ENCODE results near the gene PTTG1.

Gene PTTG1

DNA sequence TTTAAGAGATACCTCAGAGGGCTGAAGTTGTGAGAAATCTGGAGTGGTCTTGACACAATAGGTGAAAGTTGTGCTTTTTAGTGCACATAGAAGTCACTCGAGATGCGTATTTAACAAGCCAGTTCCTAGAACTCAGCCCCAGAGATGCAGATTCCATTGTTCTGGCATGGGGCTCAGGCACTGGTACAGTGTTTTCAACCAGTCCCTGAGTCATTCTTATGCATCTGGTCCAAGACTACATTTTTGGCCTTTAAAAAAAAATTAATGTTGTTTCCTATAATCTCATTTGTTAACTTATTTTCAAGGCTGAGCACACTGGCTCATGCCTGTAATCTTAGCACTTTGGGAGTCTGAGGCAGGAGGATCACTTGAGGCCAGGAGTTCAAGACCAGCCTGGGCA lies 29.6 kb downstream of the PTTG1 start:
- TF ChIP-seq, protein P1, sequence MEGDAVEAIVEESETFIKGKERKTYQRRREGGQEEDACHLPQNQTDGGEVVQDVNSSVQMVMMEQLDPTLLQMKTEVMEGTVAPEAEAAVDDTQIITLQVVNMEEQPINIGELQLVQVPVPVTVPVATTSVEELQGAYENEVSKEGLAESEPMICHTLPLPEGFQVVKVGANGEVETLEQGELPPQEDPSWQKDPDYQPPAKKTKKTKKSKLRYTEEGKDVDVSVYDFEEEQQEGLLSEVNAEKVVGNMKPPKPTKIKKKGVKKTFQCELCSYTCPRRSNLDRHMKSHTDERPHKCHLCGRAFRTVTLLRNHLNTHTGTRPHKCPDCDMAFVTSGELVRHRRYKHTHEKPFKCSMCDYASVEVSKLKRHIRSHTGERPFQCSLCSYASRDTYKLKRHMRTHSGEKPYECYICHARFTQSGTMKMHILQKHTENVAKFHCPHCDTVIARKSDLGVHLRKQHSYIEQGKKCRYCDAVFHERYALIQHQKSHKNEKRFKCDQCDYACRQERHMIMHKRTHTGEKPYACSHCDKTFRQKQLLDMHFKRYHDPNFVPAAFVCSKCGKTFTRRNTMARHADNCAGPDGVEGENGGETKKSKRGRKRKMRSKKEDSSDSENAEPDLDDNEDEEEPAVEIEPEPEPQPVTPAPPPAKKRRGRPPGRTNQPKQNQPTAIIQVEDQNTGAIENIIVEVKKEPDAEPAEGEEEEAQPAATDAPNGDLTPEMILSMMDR (IDR thresholded peaks at IDR 0.05; ENCODE audit: low read depth, low read length): no peak
- no peaks in the 10 kb centered on the region for H3K4me1 ChIP-seq
- no peaks in the 10 kb centered on the region for H3K9me3 ChIP-seq
- no peaks in the 10 kb centered on the region for H3K36me3 ChIP-seq
- peaks cover 3% of the 10 kb centered on the region; the same call in 1 of the 2 replicates for H3K27me3 ChIP-seq
- no peak for DNase-seq
- H3K4me3 ChIP-seq (ENCODE audit: low read depth, low read length): no peak overlapping the region

DNA sequence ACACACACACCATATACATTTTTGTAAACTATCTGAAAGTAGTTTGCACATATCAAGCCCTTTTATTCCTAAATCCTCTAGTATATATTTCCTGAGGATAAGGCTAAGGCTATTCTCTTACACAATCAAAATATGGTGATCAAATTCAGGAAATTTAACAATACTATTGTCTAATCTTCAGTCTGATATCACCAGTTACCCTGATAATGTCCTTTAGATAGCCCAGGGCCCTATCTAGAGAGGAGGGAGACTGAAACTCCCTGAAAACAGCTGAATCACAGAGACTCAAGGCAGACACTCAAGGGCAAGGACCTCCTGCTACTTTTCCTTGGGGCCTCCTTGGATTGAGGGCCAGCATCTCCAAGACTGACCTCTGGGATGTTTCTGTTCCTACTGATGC lies 30.4 kb downstream of the PTTG1 start:
- no peak overlapping the region for H3K4me3 ChIP-seq (ENCODE audit: low read depth, low read length)
- peaks cover 6% of the 10 kb centered on the region; the same call in 1 of the 2 replicates for H3K27me3 ChIP-seq
- H3K36me3 ChIP-seq: no peaks in the 10 kb centered on the region
- no peaks in the 10 kb centered on the region for H3K4me1 ChIP-seq
- DNase-seq: no peak
- TF ChIP-seq, protein P1 (IDR thresholded peaks at IDR 0.05; ENCODE audit: low read depth, low read length): no peak
- H3K9me3 ChIP-seq: no peaks in the 10 kb centered on the region

DNA sequence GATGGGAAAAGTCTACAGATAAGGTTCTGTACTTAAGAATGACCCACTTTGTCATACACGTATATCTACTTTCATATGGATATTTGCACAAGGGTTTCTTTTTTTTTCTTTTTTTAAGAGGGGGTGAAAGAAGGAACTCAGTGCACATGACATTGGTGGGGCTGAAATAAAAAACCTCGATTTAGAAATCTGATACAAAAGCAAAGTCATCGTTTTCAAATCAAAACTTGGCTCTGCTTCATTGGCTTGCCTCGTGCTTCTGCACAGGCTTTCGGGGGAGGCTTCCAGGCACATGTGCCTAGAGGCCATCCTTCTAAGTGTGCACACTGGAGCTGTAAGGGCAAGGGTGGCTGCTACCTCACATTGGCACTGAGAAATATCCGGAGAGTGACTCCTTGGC lies 31.1 kb downstream of the PTTG1 start:
- Histone ChIP-seq H3K4me3 (ENCODE audit: low read depth, low read length) (no peak overlapping the region), H3K4me1 (no peaks in the 10 kb centered on the region), H3K27me3 (peaks cover 6% of the 10 kb centered on the region; the same call in 1 of the 2 replicates), H3K36me3 (no peaks in the 10 kb centered on the region), H3K9me3 (no peaks in the 10 kb centered on the region)
- TF ChIP-seq, protein P1 (IDR thresholded peaks at IDR 0.05; ENCODE audit: low read depth, low read length): no peak
- no peak for DNase-seq

DNA sequence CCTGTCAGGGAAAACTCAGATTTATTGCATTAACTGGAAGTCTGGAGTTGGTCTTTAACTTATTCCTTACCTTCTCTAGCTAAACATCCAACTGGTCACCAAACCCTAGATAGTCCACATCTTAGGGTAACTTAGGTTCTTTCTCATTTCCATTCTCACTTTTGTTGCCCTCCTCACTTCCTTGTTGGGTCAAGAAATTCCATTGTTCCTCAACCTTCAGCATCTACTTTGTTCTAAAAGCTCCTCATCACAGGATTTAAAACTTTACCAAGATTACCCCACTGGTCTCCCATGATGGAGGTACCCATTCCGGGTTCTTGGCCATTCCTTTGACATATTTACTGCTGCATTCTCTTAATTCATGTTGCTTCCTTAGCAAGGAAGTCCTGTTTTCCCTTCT lies 32.1 kb downstream of the PTTG1 start:
- Histone ChIP-seq H3K9me3 (no peaks in the 10 kb centered on the region), H3K4me3 (ENCODE audit: low read depth, low read length) (no peak overlapping the region), H3K4me1 (no peaks in the 10 kb centered on the region), H3K27me3 (peaks cover 6% of the 10 kb centered on the region; the same call in 1 of the 2 replicates), H3K36me3 (no peaks in the 10 kb centered on the region)
- no peak for DNase-seq
- TF ChIP-seq, protein P1 (IDR thresholded peaks at IDR 0.05; ENCODE audit: low read depth, low read length): no peak

DNA sequence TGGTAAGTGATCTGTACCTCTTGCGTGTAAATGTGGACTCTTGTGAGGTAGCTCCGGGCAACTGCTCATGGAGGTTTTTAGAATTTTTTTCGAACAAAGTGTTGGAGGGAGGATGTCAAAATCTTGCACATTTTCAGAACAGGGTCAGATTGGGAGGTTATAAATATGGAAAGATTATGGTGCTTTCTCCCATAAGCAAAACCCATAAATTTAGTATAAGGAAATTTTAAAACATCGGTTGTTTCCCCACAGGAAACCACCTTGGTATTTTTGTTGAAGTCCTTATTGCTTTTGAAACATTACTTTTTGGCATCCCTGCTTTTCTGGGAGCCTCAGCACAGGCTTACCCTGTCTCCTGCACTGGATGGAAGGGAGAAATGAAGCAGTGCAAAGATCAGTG lies 33.9 kb downstream of the PTTG1 start:
- H3K27me3 ChIP-seq: peaks cover 9% of the 10 kb centered on the region; the same call in 1 of the 2 replicates
- H3K9me3 ChIP-seq: no peaks in the 10 kb centered on the region
- H3K36me3 ChIP-seq: no peaks in the 10 kb centered on the region
- TF ChIP-seq, protein P1 (IDR thresholded peaks at IDR 0.05; ENCODE audit: low read depth, low read length): no peak
- DNase-seq: no peak
- no peak overlapping the region for H3K4me3 ChIP-seq (ENCODE audit: low read depth, low read length)
- no peaks in the 10 kb centered on the region for H3K4me1 ChIP-seq

DNA sequence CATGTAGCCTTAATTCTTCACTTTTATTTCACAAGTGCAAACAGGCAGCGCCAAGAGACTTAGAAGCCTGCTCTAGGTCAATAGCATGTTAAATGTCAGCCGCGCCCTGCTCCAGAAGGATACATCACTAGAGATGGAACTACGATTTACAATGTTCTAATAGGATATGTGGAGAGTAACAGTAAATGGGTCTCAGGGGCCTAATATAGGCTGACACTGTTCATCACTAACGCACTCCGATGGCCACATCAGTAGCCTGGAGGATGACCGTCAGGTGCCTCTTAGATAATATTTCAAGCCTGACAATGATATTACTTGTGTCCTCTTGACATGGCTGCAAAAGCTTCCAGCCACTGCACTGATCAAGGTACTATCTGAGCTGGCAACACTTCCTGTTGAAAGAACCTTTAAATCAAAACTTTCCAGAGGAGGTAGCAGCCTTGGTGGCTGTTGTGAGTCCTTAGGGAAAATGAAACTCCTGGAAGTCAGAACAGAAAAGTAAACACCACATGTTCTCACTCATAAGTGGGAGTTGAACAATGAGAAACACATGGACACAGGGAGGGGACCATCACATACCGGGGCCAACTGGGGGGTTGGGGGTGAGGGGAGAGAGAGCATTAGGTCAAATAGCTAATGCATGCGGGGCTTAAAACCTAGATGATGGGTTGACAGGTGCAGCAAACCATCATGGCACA lies 35.0 kb downstream of the PTTG1 start:
- peaks cover 9% of the 10 kb centered on the region; the same call in 1 of the 2 replicates for H3K27me3 ChIP-seq
- no peaks in the 10 kb centered on the region for H3K36me3 ChIP-seq
- H3K4me1 ChIP-seq: no peaks in the 10 kb centered on the region
- TF ChIP-seq, protein P1 (IDR thresholded peaks at IDR 0.05; ENCODE audit: low read depth, low read length): no peak
- DNase-seq: no peak
- H3K9me3 ChIP-seq: no peaks in the 10 kb centered on the region
- no peak overlapping the region for H3K4me3 ChIP-seq (ENCODE audit: low read depth, low read length)
